Breast epithelium (tissue), 4 donors: ENCODE results near the gene DMRT1. TPM values are rescaled to one million over a fixed set of nuclear protein-coding genes. Genes with fewer than 3 reads are reported as not detected.

ENCODE experiments used
- DNase-seq, 2 donors: peaks; one replicate each; pipeline ENCODE4 v3.0.0-alpha.2; 2019; ENCODE audit warnings: low spot score in 2 of 2
- H3K27ac ChIP-seq, 2 donors: fragments of 200-600 bp; sonication (generic) in 1 of 2; one replicate each; pipeline ENCODE4 v1.5.1; 2016 to 2019; ENCODE audit warnings: mild to moderate bottlenecking in 1 of 2
- H3K27me3 ChIP-seq, 2 donors: fragments of 200-600 bp; sonication (generic) in 1 of 2; one replicate each; pipeline versions ENCODE4 v1.5.1 to v1.6.0; 2017 to 2019; ENCODE audit warnings: control low read depth in 1 of 2, mild to moderate bottlenecking in 1 of 2
- H3K36me3 ChIP-seq: fragments of 200-600 bp; one replicate; pipeline ENCODE4 v1.5.1; 2019
- H3K4me1 ChIP-seq, 2 donors: fragments of 200-600 bp; sonication (generic); one replicate each; pipeline ENCODE4 v1.5.1; 2016 to 2019; ENCODE audit warnings: control low read depth in 1 of 2
- H3K4me3 ChIP-seq, 3 donors: fragments of 200-600 bp; sonication (generic); 1 replicate in 2 of 3; 2 replicates in 1 of 3; pipeline ENCODE4 v1.5.1; 2016 to 2019; ENCODE audit warnings: mild to moderate bottlenecking in 3 of 3, moderate library complexity in 2 of 3
- H3K9me3 ChIP-seq, 2 donors: fragments of 200-600 bp; sonication (generic) in 1 of 2; one replicate each; pipeline ENCODE4 v1.5.1; 2016 to 2019; ENCODE audit warnings: control low read depth in 1 of 2
- CTCF ChIP-seq, 3 donors: fragments of 450-650 bp; IDR thresholded peaks; one replicate each; pipeline ENCODE4 v1.5.1; 2016 to 2017; ENCODE audit warnings: antibody characterized with exemption in 3 of 3, mild to moderate bottlenecking in 3 of 3, moderate library complexity in 3 of 3
- POLR2A ChIP-seq: fragments of 450-650 bp; IDR thresholded peaks from one replicate; pipeline ENCODE4 v1.6.1; 2016; ENCODE audit warnings: antibody characterized with exemption, mild to moderate bottlenecking, moderate library complexity
- POLR2AphosphoS5 ChIP-seq, 3 donors: sonication (generic); formaldehyde crosslinking; IDR thresholded peaks; one replicate each; pipeline ENCODE4 v1.6.1; 2017; ENCODE audit warnings: antibody characterized with exemption in 3 of 3
- intact Hi-C: fragments of 100-400 bp; cut with DNase I; formaldehyde crosslinking; loops from one replicate; pipeline ENCODE4 v1.15.1; 2023; ENCODE audit warnings: low total_unique reads
- total RNA-seq, 3 donors: library from RNA; depleted of rRNA; stranded (reverse); fragments of >200 nt; gene quantifications; one replicate each; pipeline ENCODE4 v1.1.0, GENCODE V29; 2016

Gene DMRT1
- total RNA-seq, 3 donors from 2014 or later: not detected

- no peak overlapping the region for H3K27ac ChIP-seq
- no peak for DNase-seq
- TF ChIP-seq POLR2A (no peak), CTCF (IDR thresholded peaks at IDR 0.05) (no peak), POLR2AphosphoS5 (IDR thresholded peaks at IDR 0.05) (no peak)
- no peaks in the 10 kb centered on the region for H3K36me3 ChIP-seq
- peaks cover 0 to 54% of the 10 kb centered on the region in 2 donors for H3K27me3 ChIP-seq
- H3K4me1 ChIP-seq: no peaks in the 10 kb centered on the region
- H3K9me3 ChIP-seq: peaks cover 0 to 7% of the 10 kb centered on the region in 2 donors
- no peak overlapping the region for H3K4me3 ChIP-seq
- intact Hi-C loops: no loop called here
Observed at GRCh38 chr9:948497-948896, 107.0 kb downstream of the DMRT1 start.

- H3K27me3 ChIP-seq: peaks cover 0 to 60% of the 10 kb centered on the region in 2 donors
- intact Hi-C loops: no loop called here
Observed at GRCh38 chr9:950139-950538, 108.6 kb downstream of the DMRT1 start.

GRCh38 chr9:952546-952945 is 111.0 kb downstream of the DMRT1 start:
- H3K9me3 ChIP-seq: peaks cover 0 to 7% of the 10 kb centered on the region in 2 donors
- intact Hi-C loops: no loop called here
- TF ChIP-seq POLR2AphosphoS5 (IDR thresholded peaks at IDR 0.05): no peak
- no peak for TF ChIP-seq CTCF (IDR thresholded peaks at IDR 0.05)
- TF ChIP-seq POLR2A: no peak
- no peaks in the 10 kb centered on the region for H3K4me1 ChIP-seq
- H3K27me3 ChIP-seq: peaks cover 0 to 75% of the 10 kb centered on the region in 2 donors
- DNase-seq: no peak
- H3K4me3 ChIP-seq: no peak overlapping the region
- no peaks in the 10 kb centered on the region for H3K36me3 ChIP-seq
- no peak overlapping the region for H3K27ac ChIP-seq

More at GRCh38 chr9:950139-950538, 108.6 kb downstream of the DMRT1 start:
- H3K27ac ChIP-seq: no peak overlapping the region
- DNase-seq: no peak
- TF ChIP-seq POLR2AphosphoS5 (IDR thresholded peaks at IDR 0.05): no peak
- no peak for TF ChIP-seq CTCF (IDR thresholded peaks at IDR 0.05)
- TF ChIP-seq POLR2A: no peak
- no peaks in the 10 kb centered on the region for H3K4me1 ChIP-seq
- no peak overlapping the region for H3K4me3 ChIP-seq
- no peaks in the 10 kb centered on the region for H3K36me3 ChIP-seq
- H3K9me3 ChIP-seq: peaks cover 0 to 7% of the 10 kb centered on the region in 2 donors

- intact Hi-C loops: no loop called here
- TF ChIP-seq POLR2A (no peak), CTCF (IDR thresholded peaks at IDR 0.05) (no peak), POLR2AphosphoS5 (IDR thresholded peaks at IDR 0.05) (no peak)
- H3K4me3 ChIP-seq: no peak overlapping the region
- peaks cover 0 to 46% of the 10 kb centered on the region in 2 donors for H3K27me3 ChIP-seq
- H3K4me1 ChIP-seq: no peaks in the 10 kb centered on the region
- H3K36me3 ChIP-seq: no peaks in the 10 kb centered on the region
- no peaks in the 10 kb centered on the region for H3K9me3 ChIP-seq
- no peak overlapping the region for H3K27ac ChIP-seq
- DNase-seq: no peak
Observed at GRCh38 chr9:959105-959504, 117.6 kb downstream of the DMRT1 start.

- no peaks in the 10 kb centered on the region for H3K9me3 ChIP-seq
- no peak for DNase-seq
- peaks cover 0 to 45% of the 10 kb centered on the region in 2 donors for H3K27me3 ChIP-seq
- intact Hi-C loops: no loop called here
- TF ChIP-seq POLR2A (no peak), CTCF (IDR thresholded peaks at IDR 0.05) (no peak), POLR2AphosphoS5 (IDR thresholded peaks at IDR 0.05) (no peak)
- no peaks in the 10 kb centered on the region for H3K36me3 ChIP-seq
- H3K4me1 ChIP-seq: no peaks in the 10 kb centered on the region
- H3K27ac ChIP-seq: no peak overlapping the region
- no peak overlapping the region for H3K4me3 ChIP-seq
Observed at GRCh38 chr9:959914-960313, 118.4 kb downstream of the DMRT1 start.
